ENCODE measurements around the gene SUGCT.

Gene SUGCT

DNA sequence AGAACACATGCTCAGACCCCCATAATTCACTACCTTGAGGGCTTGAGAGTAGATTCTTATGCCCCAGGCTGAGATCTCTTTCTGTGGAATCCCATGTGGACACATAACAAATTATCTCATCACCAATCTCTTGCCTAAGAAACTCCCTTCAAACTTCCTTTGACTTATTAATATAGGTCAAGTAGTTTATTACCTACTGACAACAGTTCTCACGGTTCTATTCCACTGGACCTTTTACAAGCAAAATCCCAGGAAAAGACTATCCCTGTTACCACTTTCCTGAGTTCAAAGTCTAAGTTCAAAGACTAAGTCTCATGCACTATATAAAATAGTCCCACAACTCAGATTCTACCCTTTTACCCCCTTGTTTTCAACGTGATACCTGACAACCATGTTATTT, 754.7 kb downstream of the SUGCT start:
- DNase-seq, result no peak

DNA sequence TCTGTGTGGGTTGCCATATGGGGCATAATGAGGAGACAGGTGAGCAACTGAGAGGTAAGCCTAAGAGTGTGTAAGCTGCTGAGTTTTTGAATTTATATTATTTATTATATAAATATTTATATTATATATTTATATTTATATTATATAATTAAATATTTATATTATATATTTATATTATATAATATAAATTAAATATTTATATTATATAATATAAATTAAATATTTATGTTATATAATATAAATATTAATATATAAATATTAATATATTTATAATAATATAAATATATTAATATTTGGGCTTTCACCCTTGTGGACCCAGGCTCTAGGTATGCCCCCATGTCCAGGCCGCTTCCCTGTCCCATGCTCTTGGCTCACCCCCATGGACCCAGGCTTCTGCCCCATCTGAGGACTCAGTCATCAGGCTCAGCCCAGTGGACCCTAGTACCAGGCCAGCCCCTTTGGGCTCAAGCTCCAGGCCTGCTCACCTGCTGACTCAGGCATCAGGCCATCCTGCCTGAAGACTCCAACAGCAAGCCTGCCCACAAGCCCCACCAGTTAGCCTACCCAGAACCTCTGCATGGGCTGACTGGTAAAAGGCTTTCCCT, 755.4 kb downstream of the SUGCT start:
- no peak for DNase-seq

- no peak for DNase-seq
These were observed 756.4 kb downstream of the SUGCT start for GRCh38 chr7:40891232-40891631.

DNA sequence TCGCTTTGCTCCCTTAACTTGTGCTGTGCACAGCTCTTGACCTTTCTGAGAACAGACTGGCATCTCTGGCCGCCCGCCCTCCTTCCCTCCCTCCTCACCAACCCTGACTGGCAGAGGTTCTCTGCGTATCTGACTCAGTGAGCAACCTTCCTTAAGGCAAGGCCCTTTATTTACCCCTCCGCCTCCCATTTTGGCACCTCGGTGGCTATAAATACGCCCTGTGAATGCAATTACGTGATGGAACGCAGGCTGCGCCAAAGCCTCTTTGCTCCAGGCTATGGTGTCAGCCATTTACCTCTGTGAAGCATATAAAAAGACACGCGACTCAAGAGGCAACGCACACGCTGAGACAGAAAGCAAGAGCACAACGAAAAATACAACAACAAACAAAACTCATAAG, 764.3 kb downstream of the SUGCT start:
- DNase-seq, result no peak

- no peak for DNase-seq
These were observed 765.1 kb downstream of the SUGCT start for GRCh38 chr7:40899636-40900507.

GRCh38 chr7:40903872-40904271, 769.1 kb downstream of the SUGCT start:
- DNase-seq, result no peak

GRCh38 chr7:40907286-40907685, 772.5 kb downstream of the SUGCT start:
- DNase-seq, result no peak

GRCh38 chr7:40909346-40909980, 774.7 kb downstream of the SUGCT start:
- DNase-seq, result no peak

Measured in NCI-H1930 (cell line).